D721Med (cell line): Measurements from ENCODE around the gene PDE7B.

Experiments
- DNase-seq: peaks from one replicate; pipeline ENCODE4 v3.0.0; 2011; ENCODE audit warnings: low spot score; ENCODE audit not compliant: insufficient read length
- FAIRE-seq: peaks from 2 replicates; lab custom pipeline; 2011; peaks lifted over from hg19 to GRCh38; lab: Jason Lieb, UNC
- TF ChIP-seq, protein P1 (sequence below): IDR thresholded peaks from 2 replicates; pipeline ENCODE4 v1.5.1; 2012; ENCODE audit warnings: mild to moderate bottlenecking, control low read depth; ENCODE audit not compliant: insufficient read depth; ENCODE audit errors: missing control alignments

PDE7B gene

GRCh38 chr6:136125585-136125984, 274.1 kb downstream of the PDE7B start:
- FAIRE-seq: no peak
- no peak for DNase-seq
- TF ChIP-seq, protein P1, sequence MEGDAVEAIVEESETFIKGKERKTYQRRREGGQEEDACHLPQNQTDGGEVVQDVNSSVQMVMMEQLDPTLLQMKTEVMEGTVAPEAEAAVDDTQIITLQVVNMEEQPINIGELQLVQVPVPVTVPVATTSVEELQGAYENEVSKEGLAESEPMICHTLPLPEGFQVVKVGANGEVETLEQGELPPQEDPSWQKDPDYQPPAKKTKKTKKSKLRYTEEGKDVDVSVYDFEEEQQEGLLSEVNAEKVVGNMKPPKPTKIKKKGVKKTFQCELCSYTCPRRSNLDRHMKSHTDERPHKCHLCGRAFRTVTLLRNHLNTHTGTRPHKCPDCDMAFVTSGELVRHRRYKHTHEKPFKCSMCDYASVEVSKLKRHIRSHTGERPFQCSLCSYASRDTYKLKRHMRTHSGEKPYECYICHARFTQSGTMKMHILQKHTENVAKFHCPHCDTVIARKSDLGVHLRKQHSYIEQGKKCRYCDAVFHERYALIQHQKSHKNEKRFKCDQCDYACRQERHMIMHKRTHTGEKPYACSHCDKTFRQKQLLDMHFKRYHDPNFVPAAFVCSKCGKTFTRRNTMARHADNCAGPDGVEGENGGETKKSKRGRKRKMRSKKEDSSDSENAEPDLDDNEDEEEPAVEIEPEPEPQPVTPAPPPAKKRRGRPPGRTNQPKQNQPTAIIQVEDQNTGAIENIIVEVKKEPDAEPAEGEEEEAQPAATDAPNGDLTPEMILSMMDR: no peak

DNA sequence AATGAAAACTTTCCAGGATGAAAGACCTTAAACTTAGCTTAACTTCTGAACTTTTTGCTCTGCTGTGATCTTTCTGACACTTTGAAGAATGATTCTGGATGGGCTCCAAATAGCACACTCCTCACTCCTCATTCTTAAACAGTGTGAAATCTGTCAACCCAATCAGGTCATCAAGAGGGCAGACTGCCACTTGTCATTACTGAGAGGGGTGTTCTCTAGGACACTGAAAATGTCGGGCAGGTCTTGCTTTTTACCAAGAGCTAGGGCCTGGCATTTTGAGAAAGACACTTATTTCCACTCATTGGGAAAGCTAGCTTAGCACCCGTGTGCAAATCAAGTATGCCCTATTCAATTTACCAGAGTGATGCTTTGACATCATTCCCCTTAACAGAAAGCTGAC, 276.4 kb downstream of the PDE7B start:
- FAIRE-seq (no peak), DNase-seq (no peak)
- TF ChIP-seq, protein P1: no peak

GRCh38 chr6:136129365-136129764, 277.9 kb downstream of the PDE7B start:
- FAIRE-seq (no peak), DNase-seq (no peak)
- TF ChIP-seq, protein P1: no peak

DNA sequence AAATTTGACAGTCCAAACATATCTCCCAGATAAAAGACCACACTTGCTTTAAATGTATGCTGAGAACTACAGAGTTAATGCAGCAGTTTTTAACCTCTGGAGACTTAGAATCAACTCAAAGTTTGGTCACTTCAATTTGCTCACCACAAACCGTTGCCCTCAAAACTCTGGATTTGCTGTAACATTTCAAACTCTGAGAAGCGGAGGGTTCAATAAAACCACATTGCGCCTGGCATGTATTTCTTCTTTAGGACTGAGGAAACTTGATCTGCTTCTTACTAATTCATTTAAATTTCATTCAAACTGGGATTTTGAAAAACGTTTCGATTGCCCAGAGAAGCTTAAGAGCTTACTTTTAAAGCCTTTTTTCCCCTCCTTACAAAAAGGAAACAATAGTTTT, 282.8 kb downstream of the PDE7B start:
- no peak for FAIRE-seq
- TF ChIP-seq, protein P1: no peak
- DNase-seq: no peak

DNA sequence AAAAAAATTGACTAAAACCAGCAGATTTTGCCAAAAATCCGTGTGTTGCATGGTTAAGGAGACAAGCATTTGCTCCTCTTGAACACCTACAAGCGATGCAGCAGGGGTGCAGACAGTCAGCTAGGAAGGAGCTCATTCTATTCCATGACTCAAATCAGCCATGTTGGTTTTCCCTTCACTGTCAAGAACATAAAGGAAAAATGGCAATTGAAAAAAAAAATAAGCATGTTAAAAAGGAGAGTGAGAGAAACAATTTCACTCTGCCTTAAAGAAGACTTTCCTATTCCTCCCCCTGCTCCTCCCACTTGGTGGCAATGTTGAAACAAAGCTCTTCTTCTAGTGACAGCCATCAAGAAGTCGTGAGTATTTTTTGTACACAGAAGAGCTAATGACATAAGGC, 283.2 kb downstream of the PDE7B start:
- no peak for FAIRE-seq
- DNase-seq: no peak
- TF ChIP-seq, protein P1: no peak

- TF ChIP-seq, protein P1: no peak
- FAIRE-seq: no peak
Measured at GRCh38 chr6:136136274-136136673, 284.8 kb downstream of the PDE7B start.

GRCh38 chr6:136137008-136137692, 285.6 kb downstream of the PDE7B start:
- no peak for FAIRE-seq
- DNase-seq: no peak
- TF ChIP-seq, protein P1: no peak

More at GRCh38 chr6:136136274-136136673, 284.8 kb downstream of the PDE7B start:
- DNase-seq: no peak
